Stimulated activated CD4-positive, alpha-beta T cell treated with anti-CD3 and anti-CD28 coated beads, Interleukin-15, amount 100 ng/mL, for 48 hours (primary cell): ENCODE data around the gene CHD1.
"Not testable (repeated sequence)": the region's sequence is repeated elsewhere in the genome, so short reads cannot be mapped to it uniquely, and the experiment has no call there.

Experiments used
- DNase-seq, 2 donors: peaks; one replicate each; pipeline ENCODE4 v3.0.0-alpha.2; 2020; ENCODE audit warnings: low read depth in 2 of 2

Gene CHD1

DNA sequence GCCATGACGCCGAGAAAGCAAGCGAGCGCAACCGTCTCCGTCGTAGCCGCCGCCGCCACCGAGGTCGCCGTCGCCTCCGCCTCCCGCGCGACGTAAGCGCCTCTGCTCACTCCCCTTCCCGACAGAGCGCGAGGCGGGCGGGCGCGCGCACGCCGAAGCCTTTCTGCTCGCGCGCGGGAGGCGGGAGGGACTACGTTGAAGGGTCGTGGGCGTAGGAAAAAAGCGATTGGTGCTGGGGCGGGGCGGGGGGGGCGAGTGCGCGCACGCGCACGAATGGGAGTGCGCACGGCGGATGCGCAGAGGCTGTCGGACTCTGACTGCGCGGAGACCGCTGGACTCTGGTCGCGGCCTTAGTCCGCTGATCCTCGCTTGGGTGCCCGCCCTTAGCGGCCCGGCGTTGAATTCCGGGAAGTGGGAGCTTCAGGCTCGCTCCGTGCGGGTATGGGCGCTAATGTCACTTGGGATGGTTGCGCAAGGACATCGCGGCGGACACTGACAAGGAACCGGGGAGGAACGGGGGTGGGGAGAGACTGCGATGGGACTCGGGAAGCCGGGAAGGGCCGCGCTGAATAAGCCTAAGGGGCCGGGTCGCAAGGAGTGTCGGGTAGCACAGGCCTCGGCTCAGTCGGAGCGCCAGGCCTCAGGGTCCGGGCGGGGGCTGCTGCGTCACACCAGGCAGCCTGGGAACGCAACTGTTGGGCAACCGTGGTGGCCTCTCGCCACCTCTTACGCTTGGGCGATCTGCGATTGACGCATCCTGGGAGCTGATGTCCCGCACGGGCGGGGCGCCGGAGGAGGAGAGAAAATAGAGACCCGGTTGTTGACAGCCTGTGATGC, at the start of gene CHD1:
Gene CHD1 (minus strand): TSS at position 135 of the 837 bp plus-strand sequence. CDS start 2,621 bp downstream, outside the sequence.
- DNase-seq: peak; percentile 91

DNA sequence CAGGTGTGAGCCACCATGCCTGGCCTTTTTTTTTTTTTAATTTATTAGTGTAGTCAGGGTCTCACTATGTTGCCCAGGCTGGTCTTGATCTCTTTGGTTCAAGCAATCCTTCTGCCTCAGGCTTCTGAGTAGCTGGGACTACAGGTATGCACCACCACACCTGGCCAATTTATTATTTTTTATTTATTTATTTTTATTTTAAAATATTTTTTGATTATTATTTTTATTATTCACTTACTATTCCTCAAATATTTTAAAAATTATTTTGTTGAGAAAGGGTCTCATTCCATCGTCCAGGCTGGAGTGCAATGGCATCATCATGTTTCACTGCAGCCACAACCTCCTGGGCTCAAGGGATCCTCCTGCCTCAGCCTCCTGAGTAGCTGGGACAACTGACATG, 49.7 kb upstream of the CHD1 start:
- no peak for DNase-seq

DNA sequence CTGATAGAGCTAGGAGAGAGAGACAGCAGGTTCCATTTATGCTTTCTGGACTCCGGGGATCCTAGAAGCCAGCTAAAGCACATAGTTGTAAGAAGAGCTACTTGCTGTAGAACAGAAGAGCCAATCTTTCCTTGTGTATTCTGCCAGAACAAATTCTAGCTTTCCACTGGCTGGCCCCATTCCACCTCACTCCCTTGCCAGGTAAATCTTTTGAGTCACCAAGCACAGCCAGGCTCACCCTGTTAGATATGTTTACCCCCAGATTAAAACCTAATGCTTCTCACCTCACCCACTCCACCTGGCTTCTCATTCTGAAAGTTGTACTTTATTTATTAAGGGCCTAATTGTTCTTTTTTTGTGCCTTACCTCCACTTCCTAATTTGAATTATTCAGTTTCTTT, 48.9 kb upstream of the CHD1 start:
- no peak for DNase-seq

DNA sequence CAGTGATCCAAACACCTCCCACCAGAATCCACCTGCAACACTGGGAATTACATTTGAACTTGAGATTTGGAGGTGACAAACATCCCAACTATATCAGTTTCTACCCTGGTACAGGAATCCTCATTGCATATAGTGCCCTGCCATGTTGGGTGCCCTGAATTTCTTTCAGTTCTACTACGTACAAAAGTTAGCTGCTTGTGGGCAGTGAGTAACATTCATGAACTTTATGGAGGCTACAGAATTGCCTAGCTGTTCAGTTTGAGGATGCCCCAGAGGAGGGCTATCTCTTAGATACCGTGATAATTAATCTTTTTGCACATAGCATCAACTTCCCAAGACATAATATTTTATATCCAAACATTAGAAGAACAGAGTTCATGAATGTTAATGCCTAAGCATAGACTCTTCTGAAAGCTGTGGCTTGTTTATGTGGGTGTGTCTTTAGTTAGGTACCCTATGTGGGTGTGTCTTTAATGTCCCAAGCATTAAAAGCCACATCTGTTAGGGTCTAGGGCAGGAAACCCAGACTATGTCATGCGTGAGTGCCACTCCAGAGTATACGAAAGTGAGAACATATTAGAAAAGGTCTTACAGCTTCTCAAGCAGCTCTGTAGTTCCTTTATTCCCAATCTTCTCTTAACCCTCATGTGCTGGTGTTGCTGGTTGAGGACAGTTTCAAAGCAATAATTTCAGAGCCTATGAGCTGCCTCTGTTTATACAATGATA, 47.0 kb upstream of the CHD1 start:
- DNase-seq: no peak

DNA sequence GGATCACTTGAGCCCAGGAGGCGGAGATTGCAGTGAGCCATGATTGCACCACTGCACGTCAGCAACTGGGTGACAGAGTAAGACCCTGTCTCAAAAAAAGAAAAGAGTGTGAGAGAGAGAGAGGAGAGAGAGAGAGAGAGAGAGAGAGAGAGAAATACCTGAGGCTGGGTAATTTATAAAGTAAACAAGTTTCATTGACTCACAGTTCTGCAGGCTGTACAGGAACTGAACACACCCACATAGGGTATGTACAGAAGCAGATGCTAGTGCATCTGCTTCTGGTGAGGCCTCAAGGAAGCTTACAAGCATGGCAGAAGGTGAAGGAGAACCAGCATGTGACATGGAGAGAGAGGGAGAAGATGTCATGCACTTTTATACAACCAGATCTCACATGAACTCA, 46.4 kb upstream of the CHD1 start:
- DNase-seq: no peak

DNA sequence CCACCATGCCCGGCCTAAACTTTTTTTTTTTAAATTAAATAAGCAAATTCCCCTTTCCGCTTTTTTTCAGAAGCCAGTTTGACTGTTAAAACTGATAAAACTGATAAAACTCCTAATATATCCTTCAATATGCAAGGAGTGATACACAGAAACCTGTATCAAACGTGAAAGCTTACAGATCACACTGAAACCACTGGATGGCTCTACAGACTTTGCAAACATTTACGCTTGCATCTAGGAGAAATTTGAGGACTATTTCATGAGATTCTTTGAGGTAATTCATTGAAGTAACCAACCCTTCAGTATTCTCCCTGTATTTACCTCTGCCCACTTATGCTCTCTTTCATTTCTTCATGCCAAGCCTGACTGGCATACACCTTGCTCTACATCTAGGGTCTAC, 40.6 kb upstream of the CHD1 start:
- no peak for DNase-seq

DNA sequence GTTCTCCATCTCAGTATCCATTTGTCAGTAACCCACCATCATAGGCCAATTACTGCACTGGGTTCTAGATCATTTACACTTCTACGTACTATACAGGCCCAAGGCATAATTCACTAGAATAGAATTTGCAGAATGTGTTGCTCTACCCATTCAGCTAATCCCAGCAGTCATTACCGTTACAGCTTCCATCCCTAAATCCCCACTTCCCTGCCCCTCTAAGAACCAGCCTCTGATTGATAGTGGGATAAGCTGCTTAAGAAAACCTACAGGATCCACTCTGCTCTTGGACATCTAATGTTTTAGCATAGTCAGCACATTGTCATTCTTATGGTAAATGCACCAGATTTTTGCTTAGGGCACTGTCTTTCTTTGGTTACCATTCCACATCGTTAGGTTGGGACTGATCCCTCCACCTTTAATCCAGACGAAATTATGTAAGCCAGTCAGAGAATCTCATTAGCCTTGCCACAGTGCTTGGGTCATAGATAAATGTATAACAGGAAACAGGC, 39.3 kb upstream of the CHD1 start:
- no peak for DNase-seq

DNA sequence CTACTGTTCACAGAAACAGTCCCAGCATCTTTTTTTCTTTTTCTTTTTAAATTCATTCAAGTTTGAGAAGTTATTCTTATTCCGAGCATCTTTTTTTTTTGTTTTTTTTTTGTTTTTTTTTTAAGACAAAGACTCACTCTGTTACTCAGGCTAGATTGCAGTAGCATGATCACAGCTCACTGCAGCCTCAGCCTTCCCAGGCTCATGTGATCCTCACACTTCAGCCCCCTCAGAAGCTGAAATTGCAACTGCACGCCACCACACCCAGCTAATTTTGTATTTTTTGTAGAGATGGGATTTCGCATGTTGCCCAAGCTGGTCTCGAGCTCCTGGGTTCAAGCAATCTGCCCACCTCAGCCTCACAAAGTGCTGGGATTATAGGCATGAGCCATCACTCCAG, 36.4 kb upstream of the CHD1 start:
- DNase-seq: no peak

DNA sequence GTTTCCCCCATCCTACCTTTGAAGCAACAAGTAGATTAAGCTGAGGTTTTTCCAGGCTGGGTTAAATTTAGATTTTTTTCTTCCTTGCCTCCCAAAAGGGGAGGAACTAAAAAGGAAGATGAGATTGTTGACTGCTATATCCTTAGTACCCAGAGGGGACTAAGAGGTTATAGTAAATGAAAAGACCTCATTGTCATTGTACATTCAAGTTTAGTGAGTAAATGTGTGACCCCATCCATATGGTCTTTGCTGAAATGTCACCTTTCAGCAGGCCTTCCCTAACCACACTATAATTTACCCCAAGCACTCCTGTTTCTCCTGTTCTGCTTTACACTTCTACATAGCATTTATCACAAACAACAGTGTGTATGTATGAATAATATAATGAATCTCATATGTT, 35.8 kb upstream of the CHD1 start:
- DNase-seq: no peak

DNA sequence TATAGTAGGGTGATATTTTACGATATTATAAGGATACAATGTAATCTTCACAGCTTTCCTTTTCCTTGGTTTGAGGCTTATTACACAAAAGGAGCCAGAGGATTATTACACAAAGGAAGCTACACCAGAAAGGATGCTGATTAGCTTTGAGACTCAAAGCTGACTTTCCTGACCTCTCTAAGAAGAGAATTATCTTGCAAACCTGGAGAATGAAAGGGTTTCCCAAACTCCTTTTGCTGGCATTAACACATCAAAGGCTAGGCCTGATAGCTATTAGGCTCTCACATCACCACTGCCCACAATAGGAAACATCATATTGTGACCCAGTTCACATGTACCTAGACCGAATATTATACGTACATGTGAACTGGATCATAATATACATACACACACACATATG, 34.2 kb upstream of the CHD1 start:
- DNase-seq: no peak

DNA sequence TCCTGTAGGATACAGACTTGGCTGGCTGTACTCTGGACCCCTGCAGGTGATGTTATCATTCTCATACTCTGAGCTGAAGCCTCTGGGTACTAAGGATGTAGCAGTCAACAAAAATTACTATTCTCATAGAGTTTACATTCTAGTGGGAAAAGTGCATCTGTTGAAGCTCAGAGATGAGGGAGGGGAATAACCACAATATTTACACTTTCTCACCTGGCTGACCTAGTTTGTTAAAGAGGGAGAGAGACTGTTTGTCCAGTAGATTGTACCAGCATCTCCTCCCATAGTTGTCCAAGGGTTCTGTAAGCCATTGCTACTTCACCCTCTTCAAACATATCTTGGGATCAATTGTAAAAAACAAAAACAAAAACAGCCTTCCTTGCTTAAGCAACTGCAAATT, 33.8 kb upstream of the CHD1 start:
- DNase-seq: no peak

DNA sequence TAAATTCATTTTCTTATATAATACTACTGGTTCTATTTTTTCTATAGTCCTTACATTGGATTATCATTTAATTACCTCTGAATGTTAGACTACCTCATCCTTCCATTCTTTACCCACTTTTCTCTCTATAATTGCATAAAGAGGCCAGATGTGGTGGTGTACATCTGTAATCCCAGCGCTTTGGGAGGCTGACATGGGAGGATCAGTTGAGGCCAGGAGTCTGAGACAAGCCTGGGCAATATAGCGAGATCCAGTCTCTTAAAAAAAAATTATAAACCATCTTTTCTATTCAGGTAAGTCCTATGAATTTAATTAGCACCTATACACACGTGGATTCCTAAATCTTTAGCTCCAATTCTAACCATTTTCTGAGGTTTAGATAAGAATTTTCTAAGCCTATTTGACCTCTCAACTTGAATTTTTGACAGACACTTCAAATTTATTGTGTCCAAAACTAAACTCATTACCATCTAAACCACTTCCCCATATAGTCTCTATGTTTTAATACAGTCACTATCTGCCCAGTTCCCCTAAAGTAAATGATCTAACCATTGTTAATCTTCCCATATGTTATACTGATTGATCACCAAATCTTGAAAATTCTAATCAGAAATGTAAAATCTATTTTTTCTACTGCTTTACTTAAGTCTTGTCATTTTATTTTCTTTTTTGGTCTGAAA, 33.0 kb upstream of the CHD1 start:
- no peak for DNase-seq

DNA sequence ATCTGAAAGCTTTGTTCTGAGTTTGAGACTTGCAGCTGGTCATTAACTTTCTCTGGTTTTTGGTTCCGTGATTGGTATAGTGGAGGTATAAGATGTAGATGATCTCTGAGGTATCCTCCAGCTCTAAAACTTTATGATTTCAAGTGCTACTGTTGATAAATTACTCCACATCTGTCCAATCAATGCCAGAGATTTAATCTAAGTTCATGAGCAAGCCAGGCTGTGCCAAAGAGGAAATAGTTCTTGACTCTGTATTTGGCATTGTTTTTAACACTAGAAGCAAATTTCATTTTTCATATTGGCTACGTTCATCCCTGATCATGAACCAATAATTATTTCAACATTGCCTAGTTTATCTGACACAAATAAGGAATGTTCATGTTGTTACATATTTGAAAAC, 28.5 kb upstream of the CHD1 start:
- DNase-seq: no peak

DNA sequence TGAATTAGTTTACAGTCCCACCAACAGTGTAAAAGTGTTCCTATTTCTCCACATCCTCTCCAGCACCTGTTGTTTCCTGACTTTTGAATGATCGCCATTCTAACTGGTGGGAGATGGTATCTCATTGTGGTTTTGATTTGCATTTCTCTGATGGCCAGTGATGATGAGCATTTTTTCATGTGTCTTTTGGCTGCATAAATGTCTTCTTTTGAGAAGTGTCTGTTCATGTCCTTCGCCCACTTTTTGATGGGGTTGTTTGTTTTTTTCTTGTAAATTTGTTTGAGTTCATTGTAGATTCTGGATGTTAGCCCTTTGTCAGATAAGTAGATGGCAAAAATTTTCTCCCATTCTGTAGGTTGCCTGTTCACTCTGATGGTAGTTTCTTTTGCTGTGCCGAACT, 27.1 kb upstream of the CHD1 start:
- not testable (repeated sequence) for DNase-seq

DNA sequence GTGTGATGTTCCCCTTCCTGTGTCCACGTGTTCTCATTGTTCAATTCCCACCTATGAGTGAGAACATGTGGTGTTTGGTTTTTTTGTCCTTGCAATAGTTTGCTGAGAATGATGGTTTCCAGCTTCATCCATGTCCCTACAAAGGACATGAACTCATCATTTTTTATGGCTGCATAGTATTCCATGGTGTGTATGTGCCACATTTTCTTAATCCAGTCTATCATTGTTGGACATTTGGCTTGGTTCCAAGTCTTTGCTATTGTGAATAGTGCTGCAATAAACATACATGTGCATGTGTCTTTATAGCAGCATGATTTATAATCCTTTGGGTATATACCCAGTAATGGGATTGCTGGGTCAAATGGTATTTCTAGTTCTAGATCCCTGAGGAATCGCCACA, 26.7 kb upstream of the CHD1 start:
- DNase-seq: not testable (repeated sequence)

DNA sequence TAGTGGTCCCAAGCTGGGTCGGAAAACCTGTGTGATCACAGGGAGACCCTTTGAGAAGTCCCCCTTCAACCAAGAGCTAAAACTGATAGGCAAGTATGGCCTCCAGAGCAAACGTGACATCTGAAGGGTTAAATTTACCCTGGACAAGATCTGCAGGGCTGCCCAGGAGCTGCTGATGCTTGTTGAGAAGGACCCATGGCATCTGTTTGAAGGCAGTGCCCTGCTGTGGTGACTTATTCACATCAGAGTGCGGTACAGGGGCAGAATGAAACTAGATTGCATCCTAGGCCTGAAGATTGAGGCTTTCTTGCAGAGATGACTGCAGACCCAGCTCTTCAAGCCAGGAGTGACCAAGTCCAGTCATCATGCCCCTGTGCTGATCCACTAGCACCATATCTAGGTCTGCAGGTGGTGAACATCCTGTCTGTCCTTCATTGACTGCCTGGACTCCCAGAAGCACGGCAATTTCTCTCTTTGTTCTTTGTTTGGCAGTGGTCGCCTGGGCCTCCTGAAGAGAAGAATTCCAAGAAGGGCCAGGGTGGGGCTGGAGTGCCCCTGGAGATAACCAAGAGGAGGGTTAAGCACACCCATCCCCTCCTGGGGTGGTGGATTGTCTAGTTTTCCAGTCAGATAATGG, 25.7 kb upstream of the CHD1 start:
- no peak for DNase-seq

DNA sequence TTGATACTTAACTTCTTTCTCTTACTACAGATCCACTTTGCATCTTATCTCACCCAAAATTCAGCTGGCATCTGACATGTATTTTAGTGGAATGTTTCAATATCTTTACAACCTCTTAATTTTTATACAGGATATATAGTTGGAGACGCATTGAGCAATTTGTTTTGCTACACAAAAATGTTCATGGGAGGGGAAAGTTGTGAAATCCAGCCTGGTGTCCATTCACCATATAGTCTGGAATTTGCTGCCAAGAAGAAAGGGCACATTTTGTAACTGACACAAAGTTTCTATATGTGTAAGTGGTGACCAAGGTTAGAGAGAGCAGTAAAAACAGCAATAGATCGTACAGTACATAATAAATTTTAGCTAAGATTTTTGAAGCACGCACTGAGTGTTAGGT, 14.0 kb upstream of the CHD1 start:
- DNase-seq: no peak

DNA sequence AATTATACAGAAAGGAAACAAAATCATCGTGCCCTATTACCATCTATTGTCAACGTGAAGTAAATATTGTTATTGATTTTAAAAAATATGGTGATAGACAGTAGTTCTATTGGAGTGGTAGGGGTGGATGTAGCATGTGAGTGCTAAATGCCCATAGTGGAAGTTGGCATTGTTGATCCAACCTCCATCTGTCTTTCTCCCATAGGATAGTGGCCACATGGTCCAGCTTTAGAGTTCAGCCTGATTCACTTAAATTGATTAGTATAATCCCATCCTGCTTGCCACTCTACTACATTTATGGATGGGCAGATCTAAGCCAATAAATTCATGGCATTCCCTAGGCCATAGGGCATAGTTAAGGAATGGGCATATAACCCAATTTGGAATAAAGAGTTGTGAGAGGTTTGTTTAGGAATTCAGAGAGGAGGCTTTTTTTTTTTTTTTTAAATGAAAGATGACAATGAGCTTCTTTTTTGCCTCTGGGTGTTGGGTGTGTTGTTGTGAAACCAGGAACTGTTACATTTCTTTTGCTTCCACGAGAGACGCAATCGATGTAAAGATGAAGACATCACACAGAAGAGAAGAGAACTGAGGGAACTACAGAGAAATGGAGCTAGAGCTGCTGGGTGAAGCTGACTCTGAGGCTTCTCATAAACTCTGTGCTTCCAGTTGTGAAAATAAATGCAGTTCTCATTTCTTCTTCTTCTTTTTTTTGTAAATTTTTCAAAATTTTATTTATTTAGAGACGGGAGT, 12.5 kb upstream of the CHD1 start:
- DNase-seq: no peak

DNA sequence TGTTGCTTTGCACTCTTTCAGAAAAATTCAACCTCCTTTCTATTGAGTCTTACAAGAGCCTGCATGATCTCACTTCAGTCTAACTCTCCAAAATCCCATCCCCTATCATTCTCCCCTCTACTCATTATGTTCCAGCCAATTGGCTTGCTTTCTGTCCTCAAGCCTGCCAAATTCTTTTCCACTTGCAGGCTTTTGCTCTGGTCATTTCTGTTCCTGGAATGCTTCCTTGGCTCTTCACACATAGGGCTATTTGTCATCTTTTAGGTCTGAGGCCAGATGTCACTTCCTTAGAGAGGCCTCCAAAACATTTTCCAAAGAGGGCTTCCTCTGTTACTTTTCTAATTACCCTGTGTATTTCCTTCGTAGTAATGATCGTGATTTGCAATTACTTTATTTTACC, 11.8 kb upstream of the CHD1 start:
- DNase-seq: no peak

DNA sequence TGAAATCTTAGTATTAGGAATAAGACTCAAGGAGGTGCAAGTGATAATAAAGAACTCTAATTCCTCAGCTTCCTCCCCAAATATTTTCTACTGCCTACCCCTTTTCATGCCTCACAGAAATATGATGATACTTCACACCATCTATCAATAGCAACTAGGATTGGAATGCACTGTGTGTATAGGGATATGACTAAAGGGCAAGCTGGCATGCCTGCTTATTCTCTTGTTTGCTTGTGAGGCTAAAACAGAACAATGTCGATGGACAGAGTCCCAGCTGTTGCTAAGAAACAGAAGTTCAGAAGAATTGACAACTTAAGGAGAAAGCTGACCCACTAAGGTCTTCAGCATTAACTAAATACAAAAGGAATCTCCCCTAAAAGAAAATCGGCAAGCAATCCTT, 9.7 kb upstream of the CHD1 start:
- no peak for DNase-seq

DNA sequence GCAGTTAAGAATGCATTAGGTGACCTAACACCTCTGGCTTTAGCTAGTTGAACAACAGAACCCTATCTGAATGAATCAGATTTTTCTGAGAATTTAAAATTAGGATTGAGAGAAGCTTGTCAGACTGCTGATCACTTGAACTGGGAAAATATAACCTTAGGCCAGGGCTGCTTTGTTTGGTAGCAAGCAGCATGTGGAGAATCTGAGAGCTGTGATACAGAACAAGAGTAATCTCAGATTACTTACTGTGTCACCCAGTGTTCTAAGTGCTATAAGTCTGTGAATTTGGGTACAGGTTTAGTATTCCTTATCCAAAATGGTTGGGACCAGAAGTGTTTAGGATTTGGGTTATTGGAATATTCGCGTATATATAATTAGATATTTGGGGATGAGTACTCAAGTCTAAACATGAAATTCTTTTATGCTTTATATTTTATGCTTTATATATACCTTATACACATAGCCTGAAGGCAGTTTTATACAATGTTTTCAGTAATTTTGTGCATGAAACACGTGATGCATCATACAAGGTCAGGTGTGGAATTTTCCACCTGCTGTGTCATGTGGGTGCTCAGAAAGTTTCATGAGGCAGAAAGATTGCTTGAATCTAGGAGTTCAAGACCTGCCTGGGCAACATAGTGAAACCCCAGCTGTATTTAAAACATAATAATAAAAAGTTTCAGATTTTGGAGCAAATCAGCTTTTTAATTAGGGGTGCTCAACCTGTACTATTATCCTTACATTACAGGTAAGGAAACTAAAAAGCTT, 8.3 kb upstream of the CHD1 start:
- DNase-seq: no peak
